H1 (cell line): Measurements from ENCODE around the gene ANKRD9. TPM values are rescaled to one million over a fixed set of nuclear protein-coding genes. Genes with fewer than 3 reads are reported as not detected.

Experiments
- CTCF ChIA-PET: fragments of 300-600 bp; sonication (Branson Sonifier 250); formaldehyde crosslinking; loops from one replicate; lab custom pipeline; 2021; ENCODE audit not compliant: partially characterized antibody; lab: Charles Lee
- POLR2A ChIA-PET: fragments of 300-600 bp; sonication (Branson Sonifier 250); formaldehyde crosslinking; loops from one replicate; lab custom pipeline; 2021; ENCODE audit warnings: inconsistent platforms; ENCODE audit not compliant: partially characterized antibody; lab: Charles Lee
- DNase-seq, 2 experiments: peaks; one replicate each; pipeline versions ENCODE4 v3.0.0 to v3.0.0-alpha.2; 2010 to 2022; ENCODE audit warnings: low spot score in 2 of 2, low read depth in 1 of 2, mixed read lengths in 1 of 2
- FAIRE-seq: peaks from 2 replicates; lab custom pipeline; 2011; peaks lifted over from hg19 to GRCh38; lab: Jason Lieb, UNC
- H2AFZ ChIP-seq: 2 replicates; pipeline ENCODE4 v1.8.1; 2012; ENCODE audit warnings: low read length, inconsistent platforms
- H2AK5ac ChIP-seq: 2 replicates; pipeline ENCODE4 v1.6.1; 2013; ENCODE audit warnings: low read depth, low read length
- H2BK120ac ChIP-seq: replicated peaks from 2 replicates; pipeline ENCODE3; 2013; ENCODE audit warnings: low read depth, low read length, inconsistent platforms
- H2BK12ac ChIP-seq: 2 replicates; pipeline ENCODE4 v1.6.1; 2013; ENCODE audit warnings: low read depth, low read length
- H2BK15ac ChIP-seq: 2 replicates; pipeline ENCODE4 v1.6.1; 2013; ENCODE audit warnings: low read length
- H2BK20ac ChIP-seq: 2 replicates; pipeline ENCODE4 v1.6.1; 2013; ENCODE audit warnings: low read length
- H2BK5ac ChIP-seq: 2 replicates; pipeline ENCODE4 v1.6.1; 2013; ENCODE audit warnings: low read depth, low read length
- H3K14ac ChIP-seq: 2 replicates; pipeline ENCODE4 v1.6.1; 2013; ENCODE audit warnings: inconsistent platforms; ENCODE audit not compliant: insufficient read length
- H3K18ac ChIP-seq: 2 replicates; pipeline ENCODE4 v1.6.1; 2013; ENCODE audit warnings: low read length; ENCODE audit errors: extremely low read depth
- H3K23ac ChIP-seq: 2 replicates; pipeline ENCODE4 v1.6.1; 2013; ENCODE audit warnings: inconsistent platforms; ENCODE audit not compliant: insufficient read length
- H3K23me2 ChIP-seq: 2 replicates; pipeline ENCODE4 v1.6.1; 2013; ENCODE audit warnings: low read depth, low read length
- H3K27ac ChIP-seq: 2 replicates; pipeline ENCODE4 v1.6.1; 2011; ENCODE audit warnings: low read depth, low read length, inconsistent platforms
- H3K27me3 ChIP-seq, 4 experiments: replicated peaks in 1 of 4; 1 replicate in 1 of 4; 2 replicates in 3 of 4; pipeline versions ENCODE4 v1.6.1 to v1.8.1; 2011 to 2013; ENCODE audit warnings: low read length in 3 of 4, mild to moderate bottlenecking in 3 of 4, inconsistent platforms in 2 of 4, mixed read lengths in 2 of 4, moderate library complexity in 1 of 4; ENCODE audit not compliant: control insufficient read depth in 3 of 4, insufficient read depth in 3 of 4; ENCODE audit errors: extremely low read depth in 1 of 4
- H3K36me3 ChIP-seq, 4 experiments: 2 replicates each; pipeline versions ENCODE4 v1.6.1 to v1.8.1; 2011 to 2013; ENCODE audit warnings: mild to moderate bottlenecking in 4 of 4, low read length in 3 of 4, moderate library complexity in 2 of 4, control low read depth in 1 of 4, inconsistent platforms in 1 of 4; ENCODE audit not compliant: insufficient read depth in 4 of 4, control insufficient read depth in 2 of 4
- H3K4ac ChIP-seq: replicated peaks from 2 replicates; pipeline ENCODE3; 2013; ENCODE audit warnings: low read length, low read depth, mixed read lengths, inconsistent platforms; ENCODE audit not compliant: insufficient read length
- H3K4me1 ChIP-seq, 4 experiments: replicated peaks in 1 of 4; 1 replicate in 1 of 4; 2 replicates in 3 of 4; pipeline versions ENCODE4 v1.6.1 to v1.8.1; 2011 to 2013; ENCODE audit warnings: low read length in 3 of 4, inconsistent platforms in 2 of 4, mixed read lengths in 1 of 4; ENCODE audit not compliant: insufficient read depth in 4 of 4, control insufficient read depth in 3 of 4
- H3K4me2 ChIP-seq, 2 experiments: 2 replicates each; pipeline versions ENCODE4 v1.6.1 to v1.8.1; 2011 to 2013; ENCODE audit warnings: low read depth in 2 of 2, low read length in 2 of 2, control low read depth in 1 of 2, inconsistent platforms in 1 of 2, mild to moderate bottlenecking in 1 of 2; ENCODE audit not compliant: insufficient read depth in 1 of 2
- H3K4me3 ChIP-seq, 4 experiments: fragments of 200-600, 300-600 bp in 1 of 4; sonication (generic), shearing (Covaris generic), sonication (Bioruptor Twin) in 1 of 4; 2 replicates each; pipeline versions ENCODE4 v1.5.1 to v1.8.1; 2011 to 2016; ENCODE audit warnings: low read length in 4 of 4, low read depth in 3 of 4, control low read depth in 2 of 4, inconsistent platforms in 2 of 4, mild to moderate bottlenecking in 2 of 4, mixed read lengths in 1 of 4, moderate library complexity in 1 of 4; ENCODE audit not compliant: insufficient read depth in 2 of 4; ENCODE audit errors: extremely low read depth in 1 of 4
- H3K56ac ChIP-seq: replicated peaks from 2 replicates; pipeline ENCODE3; 2013; ENCODE audit warnings: low read depth, mild to moderate bottlenecking, mixed read lengths, low read length, inconsistent platforms; ENCODE audit not compliant: insufficient read length
- H3K79me1 ChIP-seq: 2 replicates; pipeline ENCODE4 v1.6.1; 2013; ENCODE audit warnings: low read depth, low read length, control low read depth
- H3K79me2 ChIP-seq, 2 experiments: 2 replicates each; pipeline versions ENCODE4 v1.6.1 to v1.8.1; 2012 to 2013; ENCODE audit warnings: low read length in 2 of 2, mild to moderate bottlenecking in 2 of 2, inconsistent platforms in 1 of 2; ENCODE audit not compliant: insufficient read depth in 2 of 2, control insufficient read depth in 1 of 2
- H3K9ac ChIP-seq, 4 experiments: replicated peaks in 1 of 4; 1 replicate in 1 of 4; 2 replicates in 3 of 4; pipeline versions ENCODE4 v1.6.1 to v1.8.1; 2011 to 2013; ENCODE audit warnings: low read depth in 3 of 4, low read length in 3 of 4, control low read depth in 2 of 4, mild to moderate bottlenecking in 2 of 4, moderate library complexity in 2 of 4, inconsistent platforms in 1 of 4; ENCODE audit errors: extremely low read depth in 1 of 4
- H3K9me3 ChIP-seq, 2 experiments: 2 replicates each; pipeline versions ENCODE4 v1.6.1 to v1.8.1; 2012 to 2013; ENCODE audit warnings: mild to moderate bottlenecking in 2 of 2, moderate library complexity in 2 of 2, control low read depth in 1 of 2, inconsistent platforms in 1 of 2, low read depth in 1 of 2, low read length in 1 of 2, mixed read lengths in 1 of 2; ENCODE audit not compliant: insufficient read depth in 2 of 2
- H4K20me1 ChIP-seq, 2 experiments: replicated peaks in 1 of 2; 2 replicates each; pipeline versions ENCODE3 to v1.8.1; 2011 to 2013; ENCODE audit warnings: inconsistent platforms in 2 of 2, low read length in 2 of 2, mild to moderate bottlenecking in 1 of 2; ENCODE audit not compliant: insufficient read depth in 2 of 2, control insufficient read depth in 1 of 2
- H4K5ac ChIP-seq: 2 replicates; pipeline ENCODE4 v1.6.1; 2013; ENCODE audit warnings: low read length, low read depth, mixed read lengths, inconsistent platforms; ENCODE audit not compliant: insufficient read length
- H4K8ac ChIP-seq: 2 replicates; pipeline ENCODE4 v1.8.0; 2013; ENCODE audit warnings: mild to moderate bottlenecking, moderate library complexity, low read length, inconsistent platforms; ENCODE audit not compliant: insufficient read depth; ENCODE audit errors: extremely low read depth
- H4K91ac ChIP-seq: replicated peaks from 2 replicates; pipeline ENCODE3; 2013; ENCODE audit warnings: low read length, mixed read lengths, inconsistent platforms; ENCODE audit not compliant: insufficient read length
- NRF1 ChIP-seq: IDR thresholded peaks from 2 replicates; pipeline ENCODE4 v1.6.1; 2011; ENCODE audit warnings: mild to moderate bottlenecking, low read depth, low read length, improper control_type of control experiment
- WGBS, 2 experiments: shearing (Covaris generic) in 1 of 2; methylation state at CpG; one replicate each; pipeline versions ENCODE4 v1.1.6 to v1.1.7; 2013 to 2015; ENCODE audit warnings: low lambda C conversion rate in 2 of 2, mixed read lengths in 2 of 2, inconsistent platforms in 1 of 2, low coverage in 1 of 2, missing lambda C conversion rate in 1 of 2; ENCODE audit not compliant: insufficient replicate concordance in 2 of 2, insufficient coverage in 1 of 2, insufficient read length in 1 of 2; ENCODE audit errors: extremely low coverage in 1 of 2, missing lambda C conversion rate in 1 of 2; 5-methylcytosine and 5-hydroxymethylcytosine counted together
- polyA plus RNA-seq, 7 experiments: library from polyadenylated mRNA; depleted of rRNA in 3 of 7; stranded (reverse) in 5 of 7; unstranded in 2 of 7; fragments of >200 nt in 5 of 7; fragments of 200-250 nt in 2 of 7; gene quantifications; 1 replicate in 5 of 7; 2 replicates in 1 of 7; 4 replicates in 1 of 7; pipeline versions ENCODE4 v1.2.1 to v1.2.3, GENCODE V29; 2011 to 2013; ENCODE audit warnings: missing spikeins in 2 of 7, mixed read lengths in 2 of 7
- total RNA-seq: library from RNA; stranded (reverse); fragmentation: NEBNext Ultra II Directional; extraction: Animal tissue kit (Norgen Biotek cat#: 25700); gene quantifications from 2 replicates; pipeline ENCODE4 v1.2.1, GENCODE V29; 2021
- TF ChIP-seq, protein P1 (sequence below): IDR thresholded peaks from 2 replicates; pipeline ENCODE4 v1.6.1; 2012; ENCODE audit warnings: low read length, inconsistent platforms

The ANKRD9 gene
- total and polyA plus RNA-seq, 2 of the 8 experiments (the other 6 are each of a cell fraction or from before 2014, with no cell fraction given) = 37.0 to 41.8 TPM

GRCh38 chr14:102506626-102506925 is 3.0 kb downstream of the ANKRD9 start:
- CTCF ChIA-PET = interaction anchor here (0.8 to 3.4 kb wide), 4 partner anchors 8 to 68 kb away, joined by 3 to 21 read pairs (median 10); no protein-coding TSS in a partner anchor
- 92% methylated on average over 11 of the region's 11 CpGs; no CpG with 5 or more reads in 1 of the 2 experiments for WGBS, 2 experiments
- TF ChIP-seq, protein P1, sequence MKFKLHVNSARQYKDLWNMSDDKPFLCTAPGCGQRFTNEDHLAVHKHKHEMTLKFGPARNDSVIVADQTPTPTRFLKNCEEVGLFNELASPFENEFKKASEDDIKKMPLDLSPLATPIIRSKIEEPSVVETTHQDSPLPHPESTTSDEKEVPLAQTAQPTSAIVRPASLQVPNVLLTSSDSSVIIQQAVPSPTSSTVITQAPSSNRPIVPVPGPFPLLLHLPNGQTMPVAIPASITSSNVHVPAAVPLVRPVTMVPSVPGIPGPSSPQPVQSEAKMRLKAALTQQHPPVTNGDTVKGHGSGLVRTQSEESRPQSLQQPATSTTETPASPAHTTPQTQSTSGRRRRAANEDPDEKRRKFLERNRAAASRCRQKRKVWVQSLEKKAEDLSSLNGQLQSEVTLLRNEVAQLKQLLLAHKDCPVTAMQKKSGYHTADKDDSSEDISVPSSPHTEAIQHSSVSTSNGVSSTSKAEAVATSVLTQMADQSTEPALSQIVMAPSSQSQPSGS = no peak
- no peak for TF ChIP-seq NRF1

More at GRCh38 chr14:102506626-102506925, 3.0 kb downstream of the ANKRD9 start:
- H3K36me3 ChIP-seq = peaks cover 0 to 13% (median 6%) of the 10 kb centered on the region in 4 experiments; a peak in 6 of 8 replicates
- no peak overlapping the region for H4K91ac ChIP-seq
- H2BK12ac ChIP-seq = no peak overlapping the region
- H3K23me2 ChIP-seq = peaks cover 12% of the 10 kb centered on the region; the same call in 1 of the 2 replicates
- H3K4ac ChIP-seq = no peak overlapping the region
- no peaks in the 10 kb centered on the region for H3K27me3 ChIP-seq
- H4K8ac ChIP-seq = no peak overlapping the region
- no peak overlapping the region for H3K4me2 ChIP-seq
- H3K56ac ChIP-seq = no peak overlapping the region
- FAIRE-seq (no peak), DNase-seq (no peak)
- H2AK5ac ChIP-seq = no peak overlapping the region
- no peak overlapping the region for H2BK120ac ChIP-seq
- H3K4me1 ChIP-seq = peaks cover 0 to 16% (median 11%) of the 10 kb centered on the region in 4 experiments; a peak in 6 of 7 replicates
- no peak overlapping the region for H2BK15ac ChIP-seq
- no peak overlapping the region for H4K5ac ChIP-seq
- H3K14ac ChIP-seq = no peak overlapping the region
- H4K20me1 ChIP-seq = peaks cover 0 to 1% of the 10 kb centered on the region in 2 experiments
- H3K18ac ChIP-seq = no peak overlapping the region
- POLR2A ChIA-PET = interaction anchor here (0.9 kb wide), 1 partner anchor 18 kb away, joined by 3 read pairs; no protein-coding TSS in a partner anchor
- no peak overlapping the region for H3K9ac ChIP-seq
- no peak overlapping the region for H3K23ac ChIP-seq
- peaks cover 5% of the 10 kb centered on the region; the same call in 1 of the 2 replicates for H3K79me1 ChIP-seq
- H3K4me3 ChIP-seq = no peak overlapping the region
- H3K9me3 ChIP-seq = no peaks in the 10 kb centered on the region
- no peak overlapping the region for H2AFZ ChIP-seq
- no peak overlapping the region for H2BK5ac ChIP-seq
- H2BK20ac ChIP-seq = no peak overlapping the region
- H3K27ac ChIP-seq = no peak overlapping the region
- H3K79me2 ChIP-seq = no peaks in the 10 kb centered on the region
